Measurements from ENCODE around the gene BAZ2B. TPM values are rescaled to one million over a fixed set of nuclear protein-coding genes. Genes with fewer than 3 reads are reported as not detected.

The BAZ2B gene
- total and polyA plus RNA-seq, 2 donors (not counting 3 experiments of a cell fraction or from before 2014, with no cell fraction given), result 22.1 to 73.8 TPM

GRCh38 chr2:159283529-159283928 is 332.8 kb downstream of the BAZ2B start:
- FAIRE-seq (no peak), DNase-seq (ENCODE audit: low read depth, low spot score) (no peak)
- Histone ChIP-seq H2AFZ (ENCODE audit: low read depth, low read length) (no peak overlapping the region), H3K4me1 (ENCODE audit: control insufficient read depth, extremely low read depth, insufficient read depth, low read length) (peaks cover 7% of the 10 kb centered on the region), H3K9me3 (replicated peaks; ENCODE audit: control insufficient read depth, insufficient read depth, low read length) (no peaks in the 10 kb centered on the region), H4K20me1 (replicated peaks; ENCODE audit: control insufficient read depth, extremely low read depth, insufficient read depth, low read length) (no peaks in the 10 kb centered on the region), H3K4me2 (ENCODE audit: insufficient read depth, low read length) (no peak overlapping the region), H3K9ac (replicated peaks; ENCODE audit: extremely low read depth, insufficient read depth, low read length) (no peak overlapping the region), H3K36me3 (ENCODE audit: control insufficient read depth in 2 of 2, extremely low read depth in 1 of 2, insufficient read depth in 2 of 2, low read length in 2 of 2) (no peaks in the 10 kb centered on the region), H3K4me3 (replicated peaks in 1 of 3; ENCODE audit: insufficient read depth in 1 of 3, low read depth in 1 of 3, low read length in 3 of 3) (no peak overlapping the region), H3K9me1 (replicated peaks; ENCODE audit: control insufficient read depth, extremely low read depth, insufficient read depth, low read length) (peaks cover 2% of the 10 kb centered on the region), H3K27ac (ENCODE audit: insufficient read depth, low read depth, low read length) (no peak overlapping the region), H3K79me2 (ENCODE audit: control insufficient read depth, insufficient read depth, low read length) (no peaks in the 10 kb centered on the region), H3K27me3 (ENCODE audit: control insufficient read depth in 2 of 2, insufficient read depth in 2 of 2, low read length in 2 of 2) (no peaks in the 10 kb centered on the region)
- no TSS peak for BruUV-seq (replicated peaks)
- intact Hi-C loops (cut with micrococcal nuclease) (no loop called here), dilution Hi-C loops (cut with MboI; ENCODE audit: extremely low pct_ligation_motif_present, low sequenced_read_pairs) (no loop called here)
- TF ChIP-seq GATA2 (IDR thresholded peaks at IDR 0.05; ENCODE audit: insufficient read depth, insufficient read length, low read depth, low read length), result no peak
- TF ChIP-seq POLR2AphosphoS5 (IDR thresholded peaks at IDR 0.05; ENCODE audit: insufficient read depth, low read depth, low read length), result no peak
- no peak for TF ChIP-seq EZH2 (IDR thresholded peaks at IDR 0.05; ENCODE audit: borderline replicate concordance, low read depth, low read length, severe bottlenecking)
- TF ChIP-seq FOS (IDR thresholded peaks at IDR 0.05; ENCODE audit: borderline replicate concordance, insufficient read depth, low read length), result no peak
- TF ChIP-seq, protein P1, sequence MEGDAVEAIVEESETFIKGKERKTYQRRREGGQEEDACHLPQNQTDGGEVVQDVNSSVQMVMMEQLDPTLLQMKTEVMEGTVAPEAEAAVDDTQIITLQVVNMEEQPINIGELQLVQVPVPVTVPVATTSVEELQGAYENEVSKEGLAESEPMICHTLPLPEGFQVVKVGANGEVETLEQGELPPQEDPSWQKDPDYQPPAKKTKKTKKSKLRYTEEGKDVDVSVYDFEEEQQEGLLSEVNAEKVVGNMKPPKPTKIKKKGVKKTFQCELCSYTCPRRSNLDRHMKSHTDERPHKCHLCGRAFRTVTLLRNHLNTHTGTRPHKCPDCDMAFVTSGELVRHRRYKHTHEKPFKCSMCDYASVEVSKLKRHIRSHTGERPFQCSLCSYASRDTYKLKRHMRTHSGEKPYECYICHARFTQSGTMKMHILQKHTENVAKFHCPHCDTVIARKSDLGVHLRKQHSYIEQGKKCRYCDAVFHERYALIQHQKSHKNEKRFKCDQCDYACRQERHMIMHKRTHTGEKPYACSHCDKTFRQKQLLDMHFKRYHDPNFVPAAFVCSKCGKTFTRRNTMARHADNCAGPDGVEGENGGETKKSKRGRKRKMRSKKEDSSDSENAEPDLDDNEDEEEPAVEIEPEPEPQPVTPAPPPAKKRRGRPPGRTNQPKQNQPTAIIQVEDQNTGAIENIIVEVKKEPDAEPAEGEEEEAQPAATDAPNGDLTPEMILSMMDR (IDR thresholded peaks at IDR 0.05; ENCODE audit: extremely low read depth in 1 of 2, insufficient read depth in 1 of 2, low read depth in 1 of 2, low read length in 2 of 2), result no peak
- TF ChIP-seq JUN (IDR thresholded peaks at IDR 0.05; ENCODE audit: borderline replicate concordance, insufficient read depth, insufficient read length, low read depth), result no peak
- POLR2A ChIA-PET, result no interaction called here
- CTCF ChIA-PET, result interaction anchor here (1.0 to 2.2 kb wide), 3 partner anchors 12 to 28 kb away, joined by 3 to 12 read pairs (median 3); no protein-coding TSS in a partner anchor

Data from endothelial cell of umbilical vein (primary cell).